Neural crest cell (in vitro differentiated cells): ENCODE measurements around the gene NLGN1. TPM values are rescaled to one million over a fixed set of nuclear protein-coding genes. Genes with fewer than 3 reads are reported as not detected.

ENCODE experiments used
- DNase-seq: peaks from one replicate; pipeline ENCODE4 v3.0.0; 2021; ENCODE audit warnings: low read depth, mixed read lengths, low spot score
- H3K27ac Mint-ChIP-seq: one replicate; pipeline ENCODE4 v1.8.0; 2021; ENCODE audit warnings: mild to moderate bottlenecking, mixed read lengths; ENCODE audit not compliant: unreplicated experiment
- H3K27me3 Mint-ChIP-seq: 2 replicates; pipeline ENCODE4 v1.8.0; 2021; ENCODE audit warnings: low read depth, mild to moderate bottlenecking, mixed read lengths
- H3K36me3 Mint-ChIP-seq: 2 replicates; pipeline ENCODE4 v1.8.0; 2021; ENCODE audit warnings: low read depth, mild to moderate bottlenecking, mixed read lengths
- H3K4me1 Mint-ChIP-seq: 2 replicates; pipeline ENCODE4 v1.8.0; 2021; ENCODE audit warnings: mixed read lengths
- H3K4me3 Mint-ChIP-seq: one replicate; pipeline ENCODE4 v1.8.0; 2021; ENCODE audit warnings: mild to moderate bottlenecking, mixed read lengths
- H3K9me3 Mint-ChIP-seq: 2 replicates; pipeline ENCODE4 v1.8.0; 2021; ENCODE audit warnings: mixed read lengths
- total RNA-seq: library from RNA; stranded (reverse); gene quantifications from 2 replicates; pipeline ENCODE4 v1.2.1, GENCODE V29; 2021
- TF ChIP-seq, protein P1 (sequence below): fragments of 200-600 bp; sonication (generic); conservative IDR thresholded peaks from 2 replicates; pipeline ENCODE4 v1.5.0; 2021; ENCODE audit warnings: antibody characterized with exemption, mild to moderate bottlenecking

The NLGN1 gene
- total RNA-seq, 1 donor from 2014 or later = 20.0 TPM

DNA sequence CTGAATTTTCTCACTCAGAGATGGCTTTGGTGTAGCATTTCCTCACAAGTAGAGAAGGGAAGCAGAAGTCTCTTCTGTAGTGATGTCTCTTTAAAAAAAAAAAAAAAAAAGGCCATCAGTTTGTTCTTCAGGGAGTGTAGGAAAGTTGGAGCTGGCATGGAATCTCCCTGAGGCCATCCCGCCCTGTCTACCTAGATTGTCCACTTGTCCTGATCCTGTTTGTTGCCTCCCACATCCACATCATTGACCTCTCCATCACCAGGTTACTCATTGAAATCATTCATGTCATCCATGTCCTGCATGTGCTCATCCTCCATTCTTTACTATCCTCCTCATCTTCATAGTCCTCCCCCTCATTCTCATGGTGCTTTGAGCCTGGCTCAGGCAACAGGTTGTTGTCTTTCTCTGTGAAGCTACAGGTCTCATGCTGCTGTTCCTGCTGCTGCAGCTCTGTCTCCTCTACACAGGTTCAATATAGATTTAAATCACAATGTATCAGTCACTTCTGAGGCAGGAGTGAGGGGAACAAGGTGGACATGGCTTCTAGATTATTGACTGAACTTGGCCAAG is 905.3 kb downstream of the NLGN1 start:
- Mint-ChIP-seq H3K27me3 (no peaks in the 10 kb centered on the region), H3K9me3 (no peaks in the 10 kb centered on the region), H3K36me3 (no peaks in the 10 kb centered on the region), H3K4me1 (no peaks in the 10 kb centered on the region), H3K4me3 (no peak overlapping the region), H3K27ac (no peak overlapping the region)
- no peak for DNase-seq
- TF ChIP-seq, protein P1, sequence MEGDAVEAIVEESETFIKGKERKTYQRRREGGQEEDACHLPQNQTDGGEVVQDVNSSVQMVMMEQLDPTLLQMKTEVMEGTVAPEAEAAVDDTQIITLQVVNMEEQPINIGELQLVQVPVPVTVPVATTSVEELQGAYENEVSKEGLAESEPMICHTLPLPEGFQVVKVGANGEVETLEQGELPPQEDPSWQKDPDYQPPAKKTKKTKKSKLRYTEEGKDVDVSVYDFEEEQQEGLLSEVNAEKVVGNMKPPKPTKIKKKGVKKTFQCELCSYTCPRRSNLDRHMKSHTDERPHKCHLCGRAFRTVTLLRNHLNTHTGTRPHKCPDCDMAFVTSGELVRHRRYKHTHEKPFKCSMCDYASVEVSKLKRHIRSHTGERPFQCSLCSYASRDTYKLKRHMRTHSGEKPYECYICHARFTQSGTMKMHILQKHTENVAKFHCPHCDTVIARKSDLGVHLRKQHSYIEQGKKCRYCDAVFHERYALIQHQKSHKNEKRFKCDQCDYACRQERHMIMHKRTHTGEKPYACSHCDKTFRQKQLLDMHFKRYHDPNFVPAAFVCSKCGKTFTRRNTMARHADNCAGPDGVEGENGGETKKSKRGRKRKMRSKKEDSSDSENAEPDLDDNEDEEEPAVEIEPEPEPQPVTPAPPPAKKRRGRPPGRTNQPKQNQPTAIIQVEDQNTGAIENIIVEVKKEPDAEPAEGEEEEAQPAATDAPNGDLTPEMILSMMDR = no peak

GRCh38 chr3:174303907-174304560 is 906.5 kb downstream of the NLGN1 start:
- no peaks in the 10 kb centered on the region for H3K27me3 Mint-ChIP-seq

DNA sequence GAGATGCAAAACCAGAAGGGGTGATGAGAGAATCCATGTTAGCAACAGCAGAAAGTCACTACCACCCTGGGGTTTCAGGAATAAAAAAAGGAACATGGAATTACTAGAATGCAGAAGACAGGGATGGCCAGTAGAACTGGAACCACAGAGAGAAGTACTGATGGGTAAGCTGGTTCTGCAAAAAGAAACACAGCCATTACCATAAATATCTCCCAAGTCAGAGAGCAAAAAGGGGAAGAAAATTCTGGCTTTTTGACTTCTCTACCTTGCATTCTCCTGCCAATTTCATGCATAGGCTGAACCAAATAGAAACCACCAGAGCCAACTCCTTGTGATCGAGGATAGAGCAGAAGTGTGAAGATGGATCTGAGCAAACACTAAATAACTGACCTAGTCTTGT is 911.2 kb downstream of the NLGN1 start:
- H3K4me1 Mint-ChIP-seq = no peaks in the 10 kb centered on the region
- no peak overlapping the region for H3K27ac Mint-ChIP-seq
- no peak overlapping the region for H3K4me3 Mint-ChIP-seq
- no peak for DNase-seq
- no peaks in the 10 kb centered on the region for H3K36me3 Mint-ChIP-seq
- TF ChIP-seq, protein P1 = no peak
- H3K9me3 Mint-ChIP-seq = no peaks in the 10 kb centered on the region
- H3K27me3 Mint-ChIP-seq = no peaks in the 10 kb centered on the region

More at GRCh38 chr3:174303907-174304560, 906.5 kb downstream of the NLGN1 start:
- DNase-seq = no peak
- no peaks in the 10 kb centered on the region for H3K4me1 Mint-ChIP-seq
- TF ChIP-seq, protein P1 = no peak
- H3K9me3 Mint-ChIP-seq = no peaks in the 10 kb centered on the region
- H3K27ac Mint-ChIP-seq = no peak overlapping the region
- no peaks in the 10 kb centered on the region for H3K36me3 Mint-ChIP-seq
- H3K4me3 Mint-ChIP-seq = no peak overlapping the region

DNA sequence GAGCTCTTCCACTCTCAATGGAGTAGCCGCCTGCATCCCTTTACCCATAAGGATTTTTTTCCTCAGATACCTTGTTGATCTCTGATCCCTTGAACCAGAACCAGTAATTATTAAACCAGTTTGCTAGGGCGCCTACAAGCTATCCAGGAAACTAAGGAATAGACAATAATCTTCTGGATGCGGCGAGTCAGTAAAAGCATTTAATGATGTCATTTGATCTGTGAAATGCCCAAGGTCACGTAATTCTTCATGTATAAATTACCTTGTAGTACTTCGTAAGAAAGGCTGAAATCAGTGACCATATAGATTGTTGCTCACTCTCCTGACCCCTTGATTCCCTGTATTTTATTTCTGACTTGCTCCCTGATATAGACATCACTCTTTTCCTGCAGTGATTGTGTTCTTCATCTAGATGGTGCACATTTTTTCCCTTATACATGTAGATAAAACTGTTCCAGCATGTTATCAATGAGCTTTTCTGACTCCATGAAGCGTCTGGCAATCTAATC is 913.0 kb downstream of the NLGN1 start:
- no peaks in the 10 kb centered on the region for H3K4me1 Mint-ChIP-seq
- no peak overlapping the region for H3K27ac Mint-ChIP-seq
- H3K4me3 Mint-ChIP-seq = no peak overlapping the region
- TF ChIP-seq, protein P1 = no peak
- H3K27me3 Mint-ChIP-seq = no peaks in the 10 kb centered on the region
- H3K36me3 Mint-ChIP-seq = no peaks in the 10 kb centered on the region
- DNase-seq = no peak
- H3K9me3 Mint-ChIP-seq = no peaks in the 10 kb centered on the region

GRCh38 chr3:174315225-174315624 is 917.7 kb downstream of the NLGN1 start:
- no peak for DNase-seq
- no peak overlapping the region for H3K4me3 Mint-ChIP-seq
- peaks cover 3% of the 10 kb centered on the region for H3K36me3 Mint-ChIP-seq
- TF ChIP-seq, protein P1 = no peak
- H3K4me1 Mint-ChIP-seq = no peaks in the 10 kb centered on the region
- peaks cover 4% of the 10 kb centered on the region for H3K9me3 Mint-ChIP-seq
- H3K27ac Mint-ChIP-seq = no peak overlapping the region
- no peaks in the 10 kb centered on the region for H3K27me3 Mint-ChIP-seq
